KG1 (cell line): ENCODE measurements around the gene TTC8.
"Not testable (repeated sequence)": the region's sequence is repeated elsewhere in the genome, so short reads cannot be mapped to it uniquely, and the experiment has no call there.

Source experiments
- DNase-seq: peaks from one replicate; lab custom pipeline; 2025; lab: John Stamatoyannopoulos, UW

The TTC8 gene

DNA sequence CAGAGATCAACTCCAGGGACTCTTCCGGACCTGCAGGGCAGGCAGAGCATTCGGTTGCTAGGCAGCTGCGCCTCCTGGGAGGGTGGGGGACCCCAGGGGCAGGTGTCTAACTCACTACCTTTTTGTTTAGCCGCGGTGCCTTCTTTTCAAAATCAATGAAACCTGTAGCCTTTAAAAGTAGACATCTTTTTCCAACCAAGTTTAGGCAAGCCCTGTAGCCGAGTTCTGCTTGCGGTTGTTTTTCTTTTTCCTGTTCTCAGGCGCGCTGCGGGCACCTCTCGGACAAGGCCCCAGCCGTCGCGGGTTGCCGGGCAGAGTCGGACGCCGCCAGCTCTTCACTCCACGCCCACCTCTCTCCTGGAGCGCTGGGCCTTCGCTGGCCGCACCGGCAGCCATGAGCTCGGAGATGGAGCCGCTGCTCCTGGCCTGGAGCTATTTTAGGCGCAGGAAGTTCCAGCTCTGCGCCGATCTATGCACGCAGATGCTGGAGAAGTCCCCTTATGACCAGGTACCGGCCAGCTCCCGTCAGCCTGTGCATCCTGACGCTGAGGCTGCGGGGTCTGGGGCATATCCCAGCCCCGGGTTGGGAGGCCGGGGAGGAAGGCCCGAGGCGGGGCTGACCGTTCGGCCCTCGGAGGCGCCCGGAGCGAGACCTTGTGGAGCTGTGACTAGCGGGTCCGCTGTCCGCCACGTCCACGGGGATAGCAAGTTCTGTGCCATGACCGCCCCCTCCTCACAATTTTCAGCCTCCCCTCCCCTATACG lies at the start of gene TTC8:
TSS of gene TTC8 (plus strand) at position 338 of the 764 bp plus-strand sequence. CDS start at position 395, 57 bp downstream.
- peak; percentile 70 for DNase-seq

DNA sequence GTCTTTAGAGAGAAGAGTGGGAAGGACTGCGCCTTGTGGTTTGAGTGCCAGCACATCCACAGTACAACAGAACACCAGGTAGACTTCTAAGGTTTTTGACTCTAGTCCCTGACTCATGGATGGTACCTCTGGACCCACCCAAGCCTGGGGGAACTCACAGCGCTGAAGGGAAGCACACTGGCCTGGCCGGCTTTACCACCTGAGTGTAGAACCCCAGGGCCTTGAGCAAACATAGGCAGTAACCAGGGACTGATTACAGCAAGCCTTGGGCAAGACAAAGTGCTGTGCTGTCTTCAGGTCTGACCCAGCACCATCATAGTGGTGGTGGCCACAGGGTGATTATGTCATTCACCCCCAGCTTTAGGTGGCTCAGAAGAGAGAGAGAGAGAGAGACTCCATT lies 48.9 kb upstream of the TTC8 start:
- DNase-seq = no peak

DNA sequence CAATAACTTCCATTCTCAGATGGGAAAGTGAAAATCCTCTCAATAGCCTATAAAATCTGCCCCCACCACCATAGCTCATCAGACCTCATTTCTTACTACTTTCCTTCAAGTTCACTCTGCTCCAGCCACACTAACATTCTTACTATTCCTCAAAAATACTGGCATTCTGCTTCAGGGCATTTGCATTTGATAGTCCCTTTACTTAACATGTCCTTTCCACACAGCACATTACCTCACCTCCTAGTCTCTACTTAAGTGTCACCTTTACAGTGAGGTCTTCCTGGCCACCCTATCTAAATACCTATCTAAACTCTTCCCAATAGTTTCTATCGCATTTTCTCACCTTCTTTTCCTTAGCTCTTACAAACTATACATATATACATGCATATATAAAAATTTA lies 38.5 kb upstream of the TTC8 start:
- DNase-seq = no peak

DNA sequence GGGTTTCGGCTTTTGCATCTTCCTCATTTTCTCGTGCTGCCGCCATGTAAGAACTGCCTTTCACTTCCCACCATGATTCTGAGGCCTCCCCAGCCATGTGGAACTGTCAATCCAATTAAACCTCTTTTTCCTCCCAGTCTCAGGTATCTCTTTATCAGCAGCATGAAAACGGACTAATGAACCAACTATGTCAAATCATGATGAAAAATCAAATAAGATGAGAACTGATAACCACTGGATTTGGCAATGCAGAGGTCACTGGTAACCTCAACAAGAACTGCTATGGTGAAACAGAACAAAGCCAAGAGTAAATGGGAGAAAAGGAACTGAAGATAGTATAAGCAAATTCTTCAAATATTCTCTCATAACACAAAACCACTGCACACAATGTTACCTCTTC lies 37.7 kb upstream of the TTC8 start:
- no peak for DNase-seq

DNA sequence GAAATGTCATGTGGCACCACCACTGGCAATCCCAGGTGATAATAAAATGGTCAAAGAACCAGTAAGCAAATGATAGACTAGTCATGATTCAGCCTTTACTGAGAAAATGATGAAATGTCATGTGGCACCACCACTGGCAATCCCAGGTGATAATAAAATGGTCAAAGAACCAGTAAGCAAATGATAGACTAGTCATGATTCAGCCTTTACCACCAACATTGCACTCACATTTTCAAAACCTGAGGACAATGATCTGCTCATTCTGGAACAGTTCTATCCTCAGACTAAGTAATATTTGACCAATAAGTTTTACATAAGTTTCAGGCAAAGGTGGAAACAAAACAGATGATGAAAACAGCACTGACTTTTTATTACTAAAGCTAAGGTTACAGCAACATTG lies 34.9 kb upstream of the TTC8 start:
- DNase-seq = not testable (repeated sequence)

DNA sequence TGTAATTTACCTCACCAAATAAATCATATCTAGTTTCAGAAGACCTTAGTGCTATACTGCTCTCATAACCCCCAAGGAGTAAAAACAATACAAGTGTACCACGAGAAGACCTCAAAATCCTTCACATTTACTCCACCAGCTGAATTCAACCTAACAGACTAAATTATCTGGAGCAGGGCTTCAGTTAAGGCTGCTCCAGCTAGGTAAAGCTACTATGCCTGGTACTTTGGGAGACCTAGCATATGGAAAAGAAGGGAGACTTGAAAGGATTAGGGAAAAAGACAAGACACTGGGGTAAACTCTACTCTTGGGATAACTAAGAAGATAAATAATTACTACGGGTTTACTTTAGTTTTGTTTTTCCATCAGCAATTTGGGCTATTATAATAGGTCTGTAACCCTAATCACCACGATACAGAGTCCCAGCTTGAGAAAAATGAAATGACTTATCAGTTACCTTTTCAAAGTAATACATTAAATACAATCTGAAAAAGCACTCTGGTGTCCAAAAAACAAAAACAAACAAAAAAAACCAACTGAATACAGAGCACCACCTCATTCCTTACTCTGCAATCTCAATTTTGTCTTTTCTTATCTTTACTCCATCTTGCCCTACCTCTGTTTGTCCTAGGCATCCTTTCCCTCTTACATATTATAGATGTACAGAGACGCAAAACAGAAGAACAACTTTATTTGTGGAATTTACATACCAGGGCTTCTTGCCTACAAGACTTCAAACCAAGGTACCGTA lies 33.8 kb upstream of the TTC8 start:
- no peak for DNase-seq

DNA sequence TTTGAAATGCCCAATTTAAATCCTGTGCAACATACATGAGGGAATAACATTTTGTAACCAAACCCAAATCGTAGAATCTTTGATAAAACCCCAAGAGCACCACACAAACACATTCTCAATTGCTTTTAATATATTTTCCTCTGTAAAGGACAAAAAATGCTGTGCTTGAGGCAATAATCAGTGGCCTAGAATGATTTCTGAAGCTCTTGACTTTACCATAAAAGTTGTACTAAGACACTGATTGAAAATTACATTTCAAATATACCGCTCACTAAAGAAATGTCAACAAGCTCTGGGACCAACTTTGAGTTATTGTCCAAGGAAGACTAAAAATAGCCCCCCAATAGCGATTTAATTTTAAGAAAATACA lies 33.2 kb upstream of the TTC8 start:
- DNase-seq = no peak

DNA sequence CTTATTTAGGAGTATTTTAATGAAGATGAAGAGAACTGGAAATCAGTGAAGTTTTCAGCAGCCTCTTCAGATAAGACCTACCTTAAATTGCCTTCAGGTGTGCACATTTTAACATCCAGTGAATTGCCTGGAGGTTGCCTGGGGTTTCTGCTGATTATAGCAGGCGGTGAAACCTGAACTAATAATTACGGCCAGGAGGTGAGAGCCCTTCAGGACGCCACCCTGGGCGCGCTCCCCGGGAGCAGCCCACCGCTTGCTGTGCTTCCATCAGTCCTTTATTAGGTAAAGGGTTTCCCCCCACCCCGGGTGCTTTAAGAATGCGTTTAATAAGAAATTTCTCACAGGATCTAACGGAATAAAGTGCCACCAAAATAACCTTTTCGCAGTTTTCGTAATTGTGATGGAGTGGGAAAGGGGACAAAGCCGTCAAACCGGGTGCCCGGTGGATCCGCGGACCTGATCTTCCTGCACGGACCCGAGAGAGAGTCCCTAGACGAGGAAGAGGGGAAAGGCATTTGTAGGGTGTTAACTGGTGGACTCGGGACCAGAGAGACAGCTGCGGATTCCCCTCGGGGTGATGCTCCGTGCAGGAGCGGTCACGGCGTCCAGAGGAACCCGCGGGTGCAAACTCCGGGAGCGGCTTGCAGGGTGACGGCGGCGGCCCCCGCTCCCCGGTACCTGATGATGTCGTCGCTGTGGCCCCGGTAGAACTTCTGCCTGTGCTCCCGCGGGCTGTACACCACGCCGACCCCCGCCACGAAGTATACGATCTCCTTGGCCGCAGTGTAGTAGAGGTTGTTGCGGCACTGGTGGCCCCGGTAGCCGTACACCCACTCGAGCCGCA lies 32.6 kb upstream of the TTC8 start:
- DNase-seq = no peak

DNA sequence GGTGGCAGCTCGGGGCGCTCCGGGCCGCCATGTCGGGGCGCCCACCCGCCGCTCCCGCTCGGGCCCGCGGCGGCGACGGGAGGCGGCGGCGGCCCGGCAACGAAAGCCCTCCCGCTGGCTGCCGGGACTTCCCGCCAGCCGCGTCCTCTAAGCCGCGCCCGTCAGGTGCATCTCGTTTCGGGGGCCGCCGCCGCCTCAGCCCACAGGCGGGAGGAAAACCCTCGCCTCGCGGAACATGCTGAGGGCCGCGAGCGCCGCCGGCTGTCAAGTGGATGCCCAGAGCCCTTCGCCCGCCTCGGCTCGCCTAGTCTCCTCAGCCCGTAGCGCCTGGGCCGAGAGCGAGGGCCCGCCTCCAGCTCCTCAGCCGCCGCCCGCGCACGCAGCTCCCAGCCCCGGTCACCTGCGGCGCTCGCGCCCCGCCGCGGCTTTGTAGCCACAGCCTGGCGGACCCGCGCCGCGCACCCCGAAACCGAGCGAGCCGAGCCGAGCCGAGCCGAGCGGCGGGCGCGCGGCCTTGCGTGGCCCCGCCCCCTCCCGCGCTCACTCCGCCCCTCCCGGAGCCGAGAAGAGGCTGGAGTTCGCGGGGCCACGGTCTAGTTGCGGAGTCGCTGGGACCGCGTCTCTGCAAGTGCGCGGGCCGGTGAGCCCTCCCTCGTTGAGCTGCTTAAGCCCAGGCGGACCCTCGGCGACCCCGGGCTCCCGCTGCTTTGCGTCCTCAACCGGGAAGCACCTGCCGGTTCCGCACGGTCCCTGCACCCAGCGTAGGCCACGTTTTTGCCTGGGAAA lies 31.8 kb upstream of the TTC8 start, which contains the start of gene EML5:
TSS of gene EML5 (minus strand) at position 481 of the 786 bp plus-strand sequence. CDS start at position 31, 450 bp downstream.
- peak; percentile 33 for DNase-seq

DNA sequence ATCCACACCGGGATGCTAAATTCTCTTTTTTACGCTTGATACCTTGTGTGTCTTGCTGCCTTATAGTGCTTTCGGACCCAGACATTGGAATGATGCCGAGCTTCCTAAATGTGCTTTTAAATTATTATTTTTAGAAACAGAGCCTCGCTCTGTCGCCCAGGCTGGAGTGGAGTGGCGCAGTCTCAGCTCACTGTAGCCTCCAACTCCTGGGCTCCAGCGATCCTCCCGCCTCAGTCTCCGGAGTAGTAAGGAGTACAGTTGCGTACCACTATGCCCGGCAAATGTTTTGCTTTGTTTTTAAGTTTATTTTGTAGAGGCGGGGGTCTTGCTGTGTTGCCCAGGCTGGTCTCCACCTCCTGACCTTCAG lies 31.2 kb upstream of the TTC8 start:
- no peak for DNase-seq

DNA sequence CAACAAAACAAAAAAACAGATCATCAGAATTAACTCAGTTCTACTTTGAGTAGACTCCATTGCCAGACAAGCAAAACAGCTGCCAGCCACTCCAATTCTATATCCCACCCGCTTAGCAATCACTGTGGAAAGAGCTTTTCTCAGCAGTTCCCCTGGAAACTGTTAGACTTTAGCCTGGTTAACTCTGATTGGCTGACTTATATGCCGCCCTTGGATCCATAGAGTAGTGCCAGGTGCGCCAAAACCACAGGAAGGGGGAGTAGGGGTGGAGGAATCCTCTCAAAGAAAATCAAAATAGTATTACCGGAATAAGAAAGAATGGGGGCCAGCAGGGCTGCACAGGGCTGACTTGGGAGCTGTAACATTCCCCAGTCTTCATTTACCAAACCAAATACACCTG lies 26.3 kb upstream of the TTC8 start:
- DNase-seq = no peak

DNA sequence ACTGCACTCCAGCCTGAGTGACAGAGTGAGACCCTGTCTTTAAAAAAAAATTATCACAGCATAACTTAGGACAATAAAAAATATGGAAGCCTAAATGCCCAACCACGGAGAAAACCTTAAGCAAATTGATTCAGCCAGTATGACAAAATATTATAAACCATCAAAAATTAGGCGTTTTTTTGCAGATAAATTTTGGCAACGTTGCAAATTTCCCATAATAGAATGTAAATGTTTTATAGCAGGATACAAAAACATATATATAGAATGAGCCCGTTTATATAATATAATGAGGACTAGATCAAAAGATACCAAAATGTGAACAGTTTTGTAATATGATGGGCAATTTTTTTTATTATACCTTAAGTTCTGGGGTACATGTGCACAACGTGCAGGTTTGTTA lies 24.9 kb upstream of the TTC8 start:
- no peak for DNase-seq

DNA sequence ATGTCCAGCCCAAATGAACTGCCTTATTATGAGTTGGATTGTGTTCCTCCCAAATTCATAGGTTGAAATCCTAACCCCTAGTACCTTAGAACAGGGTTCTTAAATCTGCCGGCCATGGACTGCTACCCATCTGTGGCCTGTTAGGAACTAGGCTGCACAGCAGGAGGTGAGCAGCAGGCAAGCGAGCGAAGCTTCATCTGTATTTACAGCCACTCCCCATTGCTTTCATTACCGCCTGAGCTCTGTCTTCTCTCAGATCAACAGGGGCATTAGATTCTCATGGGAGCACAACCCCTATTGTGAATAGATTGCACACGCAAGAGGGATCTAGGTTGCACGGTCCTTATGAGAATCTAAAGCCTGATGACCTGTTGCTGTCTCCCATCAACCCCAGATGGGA lies 21.9 kb upstream of the TTC8 start:
- no peak for DNase-seq

DNA sequence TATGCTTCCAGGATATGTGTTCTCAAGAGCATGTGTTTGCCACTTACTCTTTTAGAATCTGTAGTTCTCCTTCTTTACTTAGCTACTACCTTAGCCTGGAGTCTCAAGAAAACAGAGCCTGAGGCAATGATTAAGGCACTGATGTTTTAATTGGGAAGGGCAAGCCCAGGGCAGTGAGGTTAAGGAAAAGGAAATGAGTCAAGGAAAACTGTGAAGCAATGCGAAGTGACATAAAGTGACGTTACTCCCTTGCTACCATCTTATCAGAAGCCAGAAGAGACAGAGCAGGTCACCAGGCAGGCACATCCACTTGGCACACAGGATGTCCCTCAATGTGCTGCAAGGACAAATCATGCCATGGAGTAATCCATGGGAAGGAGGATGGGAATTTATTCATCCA lies 20.4 kb upstream of the TTC8 start:
- no peak for DNase-seq

DNA sequence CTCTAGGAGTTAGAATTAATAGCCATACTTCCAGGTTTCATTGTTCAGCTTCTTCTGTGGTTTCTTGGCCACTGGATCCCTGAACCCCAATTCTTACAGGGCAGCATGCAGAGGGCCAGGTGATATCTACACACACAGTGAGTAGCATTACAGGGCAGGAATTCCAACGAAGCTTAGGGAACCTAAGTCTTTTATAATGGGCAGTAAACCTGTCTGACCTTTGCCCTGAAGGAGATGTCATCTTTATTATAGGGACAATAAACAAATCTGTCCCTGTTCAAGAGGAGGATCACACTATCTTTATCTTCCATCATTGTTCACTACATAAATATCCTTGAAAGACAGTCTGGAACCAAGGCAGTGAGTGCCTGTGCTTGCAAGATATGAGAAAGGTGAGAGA lies 20.0 kb upstream of the TTC8 start:
- DNase-seq = no peak

DNA sequence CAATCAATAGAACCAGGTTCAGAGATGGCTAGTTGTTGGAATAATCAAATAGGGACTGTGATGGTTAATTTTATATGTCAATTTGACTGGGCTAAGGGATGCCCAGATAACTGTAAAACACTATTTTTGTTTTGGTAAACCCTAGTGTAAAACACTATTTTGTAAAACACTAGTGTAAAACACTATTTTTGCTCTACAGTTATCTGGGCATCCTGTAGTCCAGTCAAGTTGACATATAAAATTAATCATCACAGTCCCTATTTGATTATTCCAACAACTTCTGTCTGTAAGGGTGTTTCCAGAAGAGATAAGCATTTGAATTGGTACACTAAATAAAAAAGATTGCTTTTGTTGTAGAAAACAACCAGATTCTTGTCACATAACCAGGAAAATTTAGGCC lies 16.1 kb upstream of the TTC8 start:
- no peak for DNase-seq

DNA sequence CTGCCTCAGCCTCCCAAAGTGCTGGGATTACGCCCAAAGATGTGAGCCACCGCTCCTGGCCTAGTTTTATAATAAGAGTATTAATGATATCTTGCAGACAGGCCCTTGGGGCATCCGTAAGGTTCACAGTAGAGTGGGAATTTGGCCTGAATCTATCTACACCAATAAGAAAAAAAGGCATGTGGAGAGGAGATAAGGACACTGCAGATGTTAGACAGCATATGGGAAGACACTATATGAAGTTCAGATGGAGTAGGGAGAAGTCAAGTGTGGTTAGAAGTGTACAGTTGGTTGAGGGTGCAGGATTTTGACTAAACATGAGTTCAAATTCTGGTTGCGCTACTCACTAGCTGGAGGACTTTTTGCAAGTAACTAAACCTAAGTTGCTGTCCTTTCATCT lies 8.5 kb upstream of the TTC8 start:
- no peak for DNase-seq

DNA sequence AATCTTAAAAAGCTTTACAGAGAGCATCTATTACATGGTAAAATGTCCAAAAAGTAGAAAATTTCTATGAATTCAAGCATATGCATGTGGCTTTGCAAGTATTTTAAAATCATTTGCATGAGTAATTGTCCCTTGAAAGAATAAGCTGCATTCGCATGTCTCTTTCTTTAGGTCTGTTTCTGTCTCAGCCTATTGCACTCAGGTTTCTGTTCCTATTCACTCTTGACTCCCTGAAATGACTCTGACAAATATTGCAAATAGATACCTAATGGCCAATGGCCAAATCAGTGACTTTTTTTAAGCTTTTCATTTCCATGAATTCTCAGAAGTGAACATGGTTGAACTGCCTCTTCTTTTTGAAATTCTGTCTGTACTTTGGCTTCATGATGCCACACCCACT lies 6.4 kb upstream of the TTC8 start:
- DNase-seq = no peak

DNA sequence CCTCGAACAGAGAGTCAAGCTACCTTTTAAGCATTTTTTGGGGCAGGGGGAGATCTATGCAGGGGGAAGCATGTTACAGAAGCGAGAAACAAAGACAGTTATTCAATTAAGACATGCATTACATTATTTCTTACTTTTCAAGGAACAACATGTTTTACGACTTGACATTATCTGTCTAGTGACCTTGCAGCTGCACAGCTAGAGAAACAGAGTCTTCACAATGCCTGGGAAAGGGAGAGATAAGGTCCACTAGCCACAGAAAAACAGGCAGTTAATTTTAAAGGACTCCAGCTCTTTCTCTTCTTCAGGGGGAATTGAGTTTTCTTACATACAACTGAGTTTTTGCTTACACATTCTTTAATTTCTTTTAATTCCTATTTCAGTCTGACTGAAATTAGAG lies 4.8 kb upstream of the TTC8 start:
- not testable (repeated sequence) for DNase-seq

DNA sequence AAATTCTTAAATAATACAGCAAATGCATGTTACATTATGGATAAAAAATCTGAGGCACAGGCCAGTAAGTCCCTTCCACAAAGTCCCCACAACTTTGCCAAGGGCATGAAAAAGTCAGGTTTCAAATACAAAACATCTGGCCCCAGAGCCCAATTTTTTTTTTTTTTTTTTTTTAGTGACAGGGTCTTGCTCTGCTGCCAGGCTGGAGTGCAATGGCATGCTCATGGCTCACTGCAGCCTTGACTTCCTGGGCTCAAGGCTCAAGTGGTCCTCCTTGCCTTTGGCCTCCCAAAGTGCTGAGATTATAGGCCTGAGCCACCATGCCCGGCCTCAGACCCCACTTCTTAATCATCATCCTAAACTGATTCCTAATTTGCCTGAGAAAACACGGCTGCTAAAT lies 3.1 kb upstream of the TTC8 start:
- DNase-seq = no peak

DNA sequence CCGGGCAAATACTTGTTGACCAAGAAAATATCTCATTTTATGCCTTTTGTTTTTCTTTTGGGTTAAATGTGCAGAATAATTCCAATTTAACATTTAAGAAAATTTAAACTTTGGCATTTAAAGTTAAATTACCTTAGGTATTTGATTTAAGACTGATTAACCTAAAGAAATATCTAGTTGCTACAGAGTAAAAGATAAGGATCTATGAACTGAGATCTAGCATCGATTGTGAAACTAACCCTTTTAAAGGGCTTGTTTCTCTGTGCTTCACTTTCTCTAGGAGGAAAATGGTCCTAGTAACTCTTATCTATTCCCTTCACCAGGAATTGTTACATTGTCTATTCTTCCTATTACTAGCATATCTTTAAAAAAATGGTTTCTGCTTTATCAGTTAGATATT lies 2.6 kb upstream of the TTC8 start:
- DNase-seq = no peak

DNA sequence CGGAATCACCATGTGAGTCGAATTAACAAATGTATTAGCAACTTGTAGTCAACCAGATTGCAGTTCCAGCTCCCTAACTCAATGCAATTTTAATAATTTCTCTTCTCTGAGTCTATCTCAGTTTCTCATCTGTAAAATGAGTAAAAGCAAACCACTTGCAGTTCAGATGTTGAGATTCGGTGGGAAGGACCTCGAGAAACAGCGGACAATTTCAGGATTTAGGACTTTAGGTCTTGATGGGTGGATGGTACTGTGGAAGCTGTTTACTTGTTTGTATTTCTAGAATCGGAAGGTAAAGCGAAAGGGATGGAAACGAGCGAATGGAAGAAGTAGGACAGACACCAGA lies 510 bp upstream of the TTC8 start:
- no peak for DNase-seq
